IMR-90 (cell line): ENCODE data around the gene CD274. TPM values are rescaled to one million over a fixed set of nuclear protein-coding genes. Genes with fewer than 3 reads are reported as not detected.

ENCODE experiments used
- ATAC-seq: fragments of 200-7000 bp; cut with Tn5 transposase; 2 replicates; pipeline ENCODE4 v1.9.1; 2020; ENCODE audit warnings: low read depth, mild to moderate bottlenecking, moderate library complexity
- BruUV-seq: library from RNA; stranded (reverse); fragments of 400-500 nt; replicated peaks from 2 replicates; lab custom pipeline; 2021; lab: Mats Ljungman, UMichigan
- CTCF ChIA-PET: fragments of 300-600 bp; formaldehyde crosslinking; extraction: SDS; loops from one replicate; lab custom pipeline; 2021; ENCODE audit warnings: antibody characterized with exemption; lab: Yijun Ruan, JAX
- POLR2A ChIA-PET: fragments of 300-600 bp; sonication (Branson Sonifier 250); formaldehyde crosslinking; loops from one replicate; lab custom pipeline; 2022; ENCODE audit warnings: antibody characterized with exemption; ENCODE audit not compliant: unreplicated experiment; lab: Charles Lee
- DNase-seq: peaks from one replicate; pipeline ENCODE4 v3.0.0; 2013
- H2AFZ ChIP-seq: replicated peaks from 2 replicates; pipeline ENCODE3; 2013; ENCODE audit warnings: low read length, mild to moderate bottlenecking; ENCODE audit not compliant: poor library complexity
- H2AK5ac ChIP-seq: 2 replicates; pipeline ENCODE4 v1.6.1; 2013; ENCODE audit warnings: low read depth, low read length, inconsistent platforms
- H2AK9ac ChIP-seq: replicated peaks from 2 replicates; pipeline ENCODE3; 2013; ENCODE audit warnings: mild to moderate bottlenecking, low read depth, low read length, moderate library complexity; ENCODE audit not compliant: poor library complexity
- H2BK120ac ChIP-seq: 2 replicates; pipeline ENCODE4 v1.6.1; 2013; ENCODE audit warnings: low read depth, low read length, inconsistent platforms
- H2BK15ac ChIP-seq: 3 replicates; pipeline ENCODE4 v1.6.1; 2013; ENCODE audit warnings: low read depth, low read length, inconsistent platforms
- H2BK20ac ChIP-seq: 2 replicates; pipeline ENCODE4 v1.6.1; 2013; ENCODE audit warnings: low read depth, mild to moderate bottlenecking, inconsistent platforms, low read length, moderate library complexity
- H2BK5ac ChIP-seq: 2 replicates; pipeline ENCODE4 v1.6.1; 2013; ENCODE audit warnings: mild to moderate bottlenecking, low read depth, low read length, inconsistent platforms; ENCODE audit not compliant: poor library complexity, severe bottlenecking
- H3K14ac ChIP-seq: replicated peaks from 2 replicates; pipeline ENCODE4 v1.6.1; 2013; ENCODE audit warnings: low read depth, low read length, inconsistent platforms
- H3K18ac ChIP-seq: 2 replicates; pipeline ENCODE4 v1.6.1; 2013; ENCODE audit warnings: low read depth, low read length, control low read depth
- H3K23ac ChIP-seq: 2 replicates; pipeline ENCODE4 v1.6.1; 2013; ENCODE audit warnings: low read depth, low read length, inconsistent platforms
- H3K27ac ChIP-seq: 2 replicates; pipeline ENCODE4 v1.5.1; 2013; ENCODE audit warnings: mild to moderate bottlenecking, control low read depth, low read length; ENCODE audit not compliant: insufficient read depth
- H3K27me3 ChIP-seq: 2 replicates; pipeline ENCODE4 v1.6.1; 2013; ENCODE audit warnings: low read length; ENCODE audit not compliant: control insufficient read depth, insufficient read depth
- H3K36me3 ChIP-seq: 2 replicates; pipeline ENCODE4 v1.6.1; 2013; ENCODE audit warnings: low read length, mixed read lengths; ENCODE audit not compliant: control insufficient read depth, insufficient read depth
- H3K4ac ChIP-seq: 2 replicates; pipeline ENCODE4 v1.6.1; 2013; ENCODE audit warnings: low read depth, low read length, inconsistent platforms
- H3K4me1 ChIP-seq: 2 replicates; pipeline ENCODE4 v1.6.1; 2013; ENCODE audit warnings: low read length, mixed read lengths; ENCODE audit not compliant: control insufficient read depth, insufficient read depth
- H3K4me2 ChIP-seq: 2 replicates; pipeline ENCODE4 v1.6.1; 2013; ENCODE audit warnings: low read depth, mild to moderate bottlenecking, control low read depth, low read length, moderate library complexity
- H3K4me3 ChIP-seq: 2 replicates; pipeline ENCODE4 v1.5.1; 2013; ENCODE audit warnings: low read depth, mild to moderate bottlenecking, control low read depth, low read length, moderate library complexity; ENCODE audit not compliant: insufficient read depth
- H3K56ac ChIP-seq: 2 replicates; pipeline ENCODE4 v1.6.1; 2013; ENCODE audit warnings: low read length, inconsistent platforms; ENCODE audit not compliant: insufficient read depth; ENCODE audit errors: extremely low read depth
- H3K79me1 ChIP-seq, 2 experiments: 2 replicates each; pipeline ENCODE4 v1.6.1; 2013; ENCODE audit warnings: low read length in 2 of 2, inconsistent platforms in 1 of 2, low read depth in 1 of 2
- H3K9ac ChIP-seq: 2 replicates; pipeline ENCODE4 v1.6.1; 2013; ENCODE audit warnings: low read depth, low read length, control low read depth
- H3K9me1 ChIP-seq: 2 replicates; pipeline ENCODE4 v1.6.1; 2013; ENCODE audit warnings: low read length, inconsistent platforms; ENCODE audit not compliant: insufficient read depth
- H3K9me3 ChIP-seq: 2 replicates; pipeline ENCODE4 v1.6.1; 2013; ENCODE audit warnings: low read length; ENCODE audit not compliant: control insufficient read depth, insufficient read depth
- H4K20me1 ChIP-seq: 2 replicates; pipeline ENCODE4 v1.6.1; 2013; ENCODE audit warnings: low read length, inconsistent platforms; ENCODE audit not compliant: insufficient read depth
- H4K5ac ChIP-seq: 2 replicates; pipeline ENCODE4 v1.6.1; 2013; ENCODE audit warnings: mild to moderate bottlenecking, low read depth, low read length, control low read depth
- H4K8ac ChIP-seq, 2 experiments: 2 replicates each; pipeline ENCODE4 v1.6.1; 2013; ENCODE audit warnings: low read depth in 2 of 2, low read length in 2 of 2, control low read depth in 1 of 2, inconsistent platforms in 1 of 2
- H4K91ac ChIP-seq: 2 replicates; pipeline ENCODE4 v1.6.1; 2013; ENCODE audit warnings: low read depth, low read length, inconsistent platforms; ENCODE audit not compliant: insufficient read depth
- BHLHE40 ChIP-seq: fragments of 150-350 bp; IDR thresholded peaks from 2 replicates; pipeline ENCODE4 v1.6.1; 2016; ENCODE audit warnings: mild to moderate bottlenecking, low read depth, low read length
- CEBPB ChIP-seq: IDR thresholded peaks from 2 replicates; pipeline ENCODE4 v1.6.1; 2012; ENCODE audit warnings: low read depth, low read length, improper control_type of control experiment
- CTCF ChIP-seq: conservative IDR thresholded peaks from 2 replicates; pipeline ENCODE4 v1.5.1; 2012; ENCODE audit warnings: mild to moderate bottlenecking, low read depth, low read length, improper control_type of control experiment
- ELK1 ChIP-seq: fragments of 150-350 bp; IDR thresholded peaks from 2 replicates; pipeline ENCODE4 v1.6.1; 2016; ENCODE audit warnings: low read depth, mild to moderate bottlenecking, low read length, moderate library complexity, borderline replicate concordance
- FOS ChIP-seq: fragments of 150-350 bp; IDR thresholded peaks from 2 replicates; pipeline ENCODE4 v1.6.1; 2016; ENCODE audit warnings: low read depth, low read length
- MAFK ChIP-seq: IDR thresholded peaks from 2 replicates; pipeline ENCODE4 v1.6.1; 2012; ENCODE audit warnings: low read depth, low read length, improper control_type of control experiment
- MAZ ChIP-seq: IDR thresholded peaks from 2 replicates; pipeline ENCODE4 v1.6.1; 2012; ENCODE audit warnings: low read depth, mild to moderate bottlenecking, low read length, improper control_type of control experiment, moderate library complexity, borderline replicate concordance
- MXI1 ChIP-seq: IDR thresholded peaks from 2 replicates; pipeline ENCODE4 v1.6.1; 2012; ENCODE audit warnings: low read depth, mild to moderate bottlenecking, low read length, moderate library complexity, borderline replicate concordance
- NFE2L2 ChIP-seq: fragments of 150-350 bp; IDR thresholded peaks from 2 replicates; pipeline ENCODE4 v1.6.1; 2016; ENCODE audit warnings: low read depth, mild to moderate bottlenecking, low read length
- POLR2A ChIP-seq: IDR thresholded peaks from 2 replicates; pipeline ENCODE4 v1.6.1; 2012; ENCODE audit warnings: mild to moderate bottlenecking, low read depth, low read length
- RAD21 ChIP-seq: IDR thresholded peaks from 2 replicates; pipeline ENCODE4 v1.6.1; 2012; ENCODE audit warnings: low read length, improper control_type of control experiment
- RCOR1 ChIP-seq: IDR thresholded peaks from 2 replicates; pipeline ENCODE4 v1.6.1; 2012; ENCODE audit warnings: mild to moderate bottlenecking, low read length, improper control_type of control experiment; ENCODE audit not compliant: insufficient replicate concordance
- RFX5 ChIP-seq: IDR thresholded peaks from 2 replicates; pipeline ENCODE4 v1.8.0; 2012; ENCODE audit warnings: low read depth, mild to moderate bottlenecking, low read length, moderate library complexity
- SMC3 ChIP-seq: fragments of 150-350 bp; IDR thresholded peaks from 2 replicates; pipeline ENCODE4 v1.6.1; 2016; ENCODE audit warnings: low read depth, mild to moderate bottlenecking, antibody characterized with exemption, low read length, moderate library complexity
- USF2 ChIP-seq: fragments of 150-350 bp; IDR thresholded peaks from 2 replicates; pipeline ENCODE4 v1.6.1; 2017; ENCODE audit warnings: mild to moderate bottlenecking, antibody characterized with exemption, low read length, low read depth
- WGBS, 2 experiments: methylation state at CpG; one replicate each; pipeline versions ENCODE4 v1.1.5 to v1.1.7; 2013; ENCODE audit warnings: missing lambda C conversion rate in 2 of 2; ENCODE audit not compliant: insufficient read length in 1 of 2; ENCODE audit errors: extremely low coverage in 2 of 2; 5-methylcytosine and 5-hydroxymethylcytosine counted together
- dilution Hi-C: fragments of 300-500 bp; cut with HindIII; formaldehyde crosslinking; loops from one replicate; pipeline ENCODE4 v1.14.3; 2018; ENCODE audit warnings: low sequenced_read_pairs; ENCODE audit not compliant: unreplicated experiment
- in situ Hi-C: fragments of 300-500 bp; cut with MboI; formaldehyde crosslinking; loops from 3 replicates; pipeline ENCODE4 v1.14.3; 2019; ENCODE audit warnings: low sequenced_read_pairs, inconsistent platforms, mixed read lengths
- intact Hi-C: fragments of 100-400 bp; cut with micrococcal nuclease; formaldehyde crosslinking; loops from 2 replicates; pipeline ENCODE4 v1.10.0; 2022
- polyA plus RNA-seq, 3 experiments: library from polyadenylated mRNA; depleted of rRNA; stranded (reverse); fragments of >200 nt; gene quantifications; 2 replicates each; pipeline ENCODE4 v1.2.3, GENCODE V29; 2012; ENCODE audit warnings: low replicate concordance in 1 of 3
- total RNA-seq: library from RNA; depleted of rRNA; stranded (reverse); fragments of >200 nt; gene quantifications from 2 replicates; pipeline ENCODE4 v1.2.3, GENCODE V29; 2012

The CD274 gene
- total and polyA plus RNA-seq, 2 of the 4 experiments (the other 2 are of a cell fraction) = 17.4 to 19.4 TPM

GRCh38 chr9:5429873-5430564 is 20.3 kb upstream of the CD274 start:
- H3K18ac ChIP-seq = no peak overlapping the region
- H2BK5ac ChIP-seq = no peak overlapping the region
- H3K4me2 ChIP-seq = no peak overlapping the region
- H2BK120ac ChIP-seq = no peak overlapping the region
- BruUV-seq = no TSS peak
- H4K91ac ChIP-seq = no peak overlapping the region
- peaks cover 4% of the 10 kb centered on the region; the same call in 1 of the 2 replicates for H3K9me1 ChIP-seq
- CTCF ChIA-PET = interaction anchor here (1.1 kb wide), 1 partner anchor 171 kb away, joined by 7 read pairs; no protein-coding TSS in a partner anchor
- H3K27ac ChIP-seq = no peak overlapping the region
- no peak overlapping the region for H3K4ac ChIP-seq
- H3K4me3 ChIP-seq = no peak overlapping the region
- H4K8ac ChIP-seq = no peak overlapping the region
- in situ Hi-C loops = loop anchor here (25.0 kb wide), 1 partner anchor 668 kb away; no protein-coding TSS in a partner anchor
- no peak overlapping the region for H2BK15ac ChIP-seq
- H3K56ac ChIP-seq = no peak overlapping the region
- dilution Hi-C loops = no loop called here
- no peaks in the 10 kb centered on the region for H4K20me1 ChIP-seq
- H2AFZ ChIP-seq = no peak overlapping the region
- H3K14ac ChIP-seq = no peak overlapping the region; the same call in 1 of the 2 replicates
- H4K5ac ChIP-seq = no peak overlapping the region
- DNase-seq (no peak), ATAC-seq (no peak)
- H3K9ac ChIP-seq = no peak overlapping the region
- no peak overlapping the region for H2AK5ac ChIP-seq
- peaks cover 2% of the 10 kb centered on the region; the same call in 1 of the 2 replicates for H3K36me3 ChIP-seq
- no peak overlapping the region for H2AK9ac ChIP-seq
- WGBS, 2 experiments = 100% methylated on average over 1 of the region's 10 CpGs; no CpG with 5 or more reads in 1 of the 2 experiments
- POLR2A ChIA-PET = no interaction called here
- no peak overlapping the region for H2BK20ac ChIP-seq
- intact Hi-C loops = no loop called here
- H3K79me1 ChIP-seq = peaks cover 0 to 3% of the 10 kb centered on the region in 2 experiments; a peak in 1 of 4 replicates
- no peaks in the 10 kb centered on the region for H3K4me1 ChIP-seq
- no peak overlapping the region for H3K23ac ChIP-seq
- no peaks in the 10 kb centered on the region for H3K9me3 ChIP-seq
- no peaks in the 10 kb centered on the region for H3K27me3 ChIP-seq
- TF ChIP-seq RAD21 = no peak
- TF ChIP-seq BHLHE40 = no peak
- no peak for TF ChIP-seq MXI1
- TF ChIP-seq SMC3 = no peak
- TF ChIP-seq MAFK = no peak
- TF ChIP-seq POLR2A = no peak
- TF ChIP-seq NFE2L2 = no peak
- TF ChIP-seq RFX5 = no peak
- TF ChIP-seq CTCF = no peak
- TF ChIP-seq ELK1 = no peak
- TF ChIP-seq FOS = no peak
- no peak for TF ChIP-seq CEBPB
- TF ChIP-seq RCOR1 = no peak
- TF ChIP-seq MAZ = no peak
- no peak for TF ChIP-seq USF2
